Fibroblast of the aortic adventitia (primary cell): Measurements from ENCODE around the gene MYH9. TPM values are rescaled to one million over a fixed set of nuclear protein-coding genes. Genes with fewer than 3 reads are reported as not detected.

Source experiments
- DNase-seq: peaks from one replicate; pipeline ENCODE4 v3.0.0-alpha.2; 2010; ENCODE audit warnings: low read depth
- H3K4me3 ChIP-seq: 2 replicates; pipeline ENCODE4 v1.5.1; 2011; ENCODE audit warnings: low read depth, mild to moderate bottlenecking, control low read depth, low read length, moderate library complexity
- CTCF ChIP-seq: IDR thresholded peaks from 2 replicates; pipeline ENCODE4 v1.5.1; 2011; ENCODE audit warnings: mild to moderate bottlenecking, low read length, control low read depth, inconsistent platforms; ENCODE audit not compliant: insufficient read depth
- total RNA-seq: library from RNA; depleted of rRNA; stranded (reverse); fragments of >200 nt; gene quantifications from 2 replicates; pipeline ENCODE4 v1.2.3, GENCODE V29; 2012; ENCODE audit warnings: low replicate concordance

MYH9 gene
- total RNA-seq, 1 donor: 339 TPM

- TF ChIP-seq CTCF: no peak
- DNase-seq: no peak
- H3K4me3 ChIP-seq: no peak overlapping the region
Measured at GRCh38 chr22:36317658-36318271, 70.0 kb downstream of the MYH9 start.

- H3K4me3 ChIP-seq: no peak overlapping the region
- no peak for TF ChIP-seq CTCF
Measured at GRCh38 chr22:36316419-36316818, 71.3 kb downstream of the MYH9 start.

GRCh38 chr22:36315325-36315724 is 72.4 kb downstream of the MYH9 start:
- DNase-seq: no peak
- no peak overlapping the region for H3K4me3 ChIP-seq
- TF ChIP-seq CTCF: no peak

More at GRCh38 chr22:36316419-36316818, 71.3 kb downstream of the MYH9 start:
- no peak for DNase-seq

- TF ChIP-seq CTCF: no peak
- DNase-seq: no peak
- no peak overlapping the region for H3K4me3 ChIP-seq
Measured at GRCh38 chr22:36311386-36312085, 76.2 kb downstream of the MYH9 start.

- no peak overlapping the region for H3K4me3 ChIP-seq
- TF ChIP-seq CTCF: no peak
- DNase-seq: no peak
Measured at GRCh38 chr22:36308880-36309279, 78.9 kb downstream of the MYH9 start.

- TF ChIP-seq CTCF: no peak
- DNase-seq: no peak
Measured at GRCh38 chr22:36306227-36306626, 81.5 kb downstream of the MYH9 start.

More at GRCh38 chr22:36306227-36306626, 81.5 kb downstream of the MYH9 start:
- no peak overlapping the region for H3K4me3 ChIP-seq
